H1 (cell line): ENCODE results near the gene PTCH1.

Experiments used
- CTCF ChIP-seq, 3 experiments: IDR thresholded peaks; 1 replicate in 2 of 3; 2 replicates in 1 of 3; pipeline versions ENCODE4 v1.5.1 to v1.6.1; 2011; ENCODE audit warnings: low read length in 3 of 3, mild to moderate bottlenecking in 3 of 3, inconsistent platforms in 2 of 3, low read depth in 1 of 3, moderate library complexity in 1 of 3; ENCODE audit not compliant: insufficient read depth in 1 of 3; ENCODE audit errors: control extremely low read depth in 1 of 3
- FOSL1 ChIP-seq: IDR thresholded peaks from 2 replicates; pipeline ENCODE4 v1.6.1; 2011; ENCODE audit warnings: mild to moderate bottlenecking, low read depth, low read length, moderate library complexity; ENCODE audit not compliant: insufficient read depth
- POLR2AphosphoS5 ChIP-seq: IDR thresholded peaks from 2 replicates; pipeline ENCODE4 v1.6.1; 2011; ENCODE audit warnings: low read depth, low read length
- POU5F1 ChIP-seq: IDR thresholded peaks from 2 replicates; pipeline ENCODE4 v1.6.1; 2011; ENCODE audit warnings: low read depth, mild to moderate bottlenecking, low read length, moderate library complexity
- TAF1 ChIP-seq: IDR thresholded peaks from 2 replicates; pipeline ENCODE4 v1.6.1; 2011; ENCODE audit warnings: mild to moderate bottlenecking, low read depth, low read length

GRCh38 chr9:95486318-95486717 is 30.5 kb downstream of the PTCH1 start:
- TF ChIP-seq CTCF (IDR thresholded peaks at IDR 0.05; ENCODE audit: control extremely low read depth in 1 of 3, insufficient read depth in 1 of 3, low read depth in 1 of 3, low read length in 3 of 3) = no peak
- TF ChIP-seq POU5F1 = no peak
- TF ChIP-seq FOSL1 = no peak
- TF ChIP-seq POLR2AphosphoS5 = no peak
- TF ChIP-seq TAF1 = no peak
